Measurements from ENCODE around the gene PHF21A.
A peak's percentile ranks its signal among the peaks of the same experiment; 100 is the strongest.

Gene PHF21A

DNA sequence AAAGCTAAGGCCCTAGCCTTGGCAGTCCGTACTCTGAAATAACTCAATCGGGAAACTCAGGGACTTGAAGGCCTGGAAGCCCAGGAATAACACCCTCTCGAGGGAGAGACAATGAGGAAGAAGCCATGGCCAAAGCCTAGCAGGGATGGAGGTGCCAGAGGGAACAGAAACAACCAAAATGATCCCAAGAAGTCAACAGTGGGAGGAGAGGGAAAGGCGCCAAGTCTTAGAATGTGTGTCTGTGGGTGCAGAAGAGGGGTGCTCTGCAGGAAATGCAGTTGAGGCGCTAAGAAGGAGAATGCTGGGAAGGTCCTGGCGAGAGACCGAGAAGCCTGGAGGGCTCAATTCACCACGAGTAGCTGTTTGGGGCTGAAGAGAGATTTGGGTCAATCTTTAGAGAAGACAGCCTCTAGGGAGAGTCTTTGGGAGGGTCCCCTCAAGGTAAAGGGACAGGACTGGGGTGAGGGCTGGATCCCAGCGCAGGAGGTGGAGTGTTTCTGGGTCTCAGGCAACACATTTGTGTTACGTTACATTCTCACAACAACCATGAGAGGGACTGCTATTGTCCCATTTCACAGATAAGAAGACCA, 236.6 kb downstream of the PHF21A start:
- no peaks in the 10 kb centered on the region for H3K79me2 ChIP-seq (ENCODE audit: insufficient read depth, low read length)
- peaks cover 13% of the 10 kb centered on the region for H3K4me1 ChIP-seq (ENCODE audit: insufficient read depth, low read length)
- TF ChIP-seq EZH2 (IDR thresholded peaks at IDR 0.05; ENCODE audit: borderline replicate concordance, low read depth, low read length, severe bottlenecking) (no peak), CTCF (IDR thresholded peaks at IDR 0.05; ENCODE audit: borderline replicate concordance, extremely low read depth, low read length, poor library complexity, severe bottlenecking) (no peak)
- peak overlapping the region in 1 of 2 experiments; percentile 57; a peak in 2 of 4 replicates for H3K4me3 ChIP-seq (ENCODE audit: low read depth in 1 of 2, low read length in 2 of 2)
- H3K27ac ChIP-seq (ENCODE audit: low read length), result no peak overlapping the region
- H3K27me3 ChIP-seq (ENCODE audit: insufficient read depth, low read length, poor library complexity), result no peaks in the 10 kb centered on the region
- peak overlapping the region; percentile 82 for H3K4me2 ChIP-seq (ENCODE audit: insufficient read depth, low read length)
- peaks cover 23% of the 10 kb centered on the region for H3K36me3 ChIP-seq (ENCODE audit: insufficient read depth, low read length)
- H4K20me1 ChIP-seq (ENCODE audit: insufficient read depth, low read length), result peaks cover 27% of the 10 kb centered on the region
- H2AFZ ChIP-seq (ENCODE audit: low read depth, low read length), result no peak overlapping the region
- ATAC-seq (ENCODE audit: insufficient read depth, low read depth) (no peak), DNase-seq (no peak)
- H3K9ac ChIP-seq (ENCODE audit: low read depth, low read length), result no peak overlapping the region
- H3K9me3 ChIP-seq (ENCODE audit: insufficient read depth, low read length, severe bottlenecking), result no peaks in the 10 kb centered on the region

Measured in DND-41 (cell line).